ENCODE results near the gene ALKBH8. TPM values are rescaled to one million over a fixed set of nuclear protein-coding genes. Genes with fewer than 3 reads are reported as not detected.
A peak's percentile ranks its signal among the peaks of the same experiment; 100 is the strongest.

Gene ALKBH8
- total RNA-seq, 1 experiment from 2014 or later: 15.7 TPM

DNA sequence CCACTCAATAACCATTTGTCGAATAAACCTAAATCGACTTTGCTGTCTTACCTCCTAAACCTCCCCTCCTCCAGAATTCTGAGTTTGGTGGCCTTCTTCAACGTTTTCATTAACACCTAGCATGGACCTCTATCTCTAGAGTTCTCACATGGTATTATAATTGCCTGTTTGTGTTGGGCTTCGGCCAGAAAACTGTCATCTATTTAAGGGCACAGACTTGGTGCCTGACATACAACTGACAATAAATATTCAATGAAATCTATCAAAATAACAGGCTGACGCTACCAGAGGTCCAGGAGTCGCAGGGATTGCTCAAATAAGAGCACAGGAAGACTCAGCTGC, 687 bp downstream of the ALKBH8 start:
- H3K9me3 Mint-ChIP-seq (ENCODE audit: unreplicated experiment): no peaks in the 10 kb centered on the region
- DNase-seq: no peak
- BruUV-seq (replicated peaks): TSS peak; percentile 56
- Histone ChIP-seq H3K4me3 (ENCODE audit: low read depth, low read length) (peak overlapping the region; percentile 63), H3K27me3 (replicated peaks; ENCODE audit: control insufficient read depth, insufficient read depth, low read length) (no peaks in the 10 kb centered on the region), H3K36me3 (ENCODE audit: control insufficient read depth, insufficient read depth, low read length) (no peaks in the 10 kb centered on the region), H3K9me3 (no peaks in the 10 kb centered on the region), H3K4me1 (peaks cover 17% of the 10 kb centered on the region)
- ChIA-PET POLR2A (no interaction called here), CTCF (interaction anchor here (1.2 to 3.8 kb wide), 2 partner anchors 16 to 125 kb away, joined by 3 to 22 read pairs; no protein-coding TSS in a partner anchor)
- peak overlapping the region; percentile 96 for H3K4me3 Mint-ChIP-seq (ENCODE audit: unreplicated experiment)
- peak overlapping the region; percentile 94 for H3K27ac Mint-ChIP-seq (ENCODE audit: unreplicated experiment)
- intact Hi-C loops (cut with micrococcal nuclease; ENCODE audit: unreplicated experiment): loop anchor here (1.0 to 5.0 kb wide), 2 partner anchors 11 to 42 kb away; no protein-coding TSS in a partner anchor
- no peaks in the 10 kb centered on the region for H3K36me3 Mint-ChIP-seq (ENCODE audit: insufficient read depth, unreplicated experiment)
- TF ChIP-seq, protein P1, sequence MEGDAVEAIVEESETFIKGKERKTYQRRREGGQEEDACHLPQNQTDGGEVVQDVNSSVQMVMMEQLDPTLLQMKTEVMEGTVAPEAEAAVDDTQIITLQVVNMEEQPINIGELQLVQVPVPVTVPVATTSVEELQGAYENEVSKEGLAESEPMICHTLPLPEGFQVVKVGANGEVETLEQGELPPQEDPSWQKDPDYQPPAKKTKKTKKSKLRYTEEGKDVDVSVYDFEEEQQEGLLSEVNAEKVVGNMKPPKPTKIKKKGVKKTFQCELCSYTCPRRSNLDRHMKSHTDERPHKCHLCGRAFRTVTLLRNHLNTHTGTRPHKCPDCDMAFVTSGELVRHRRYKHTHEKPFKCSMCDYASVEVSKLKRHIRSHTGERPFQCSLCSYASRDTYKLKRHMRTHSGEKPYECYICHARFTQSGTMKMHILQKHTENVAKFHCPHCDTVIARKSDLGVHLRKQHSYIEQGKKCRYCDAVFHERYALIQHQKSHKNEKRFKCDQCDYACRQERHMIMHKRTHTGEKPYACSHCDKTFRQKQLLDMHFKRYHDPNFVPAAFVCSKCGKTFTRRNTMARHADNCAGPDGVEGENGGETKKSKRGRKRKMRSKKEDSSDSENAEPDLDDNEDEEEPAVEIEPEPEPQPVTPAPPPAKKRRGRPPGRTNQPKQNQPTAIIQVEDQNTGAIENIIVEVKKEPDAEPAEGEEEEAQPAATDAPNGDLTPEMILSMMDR (IDR thresholded peaks at IDR 0.05; ENCODE audit: insufficient read depth in 1 of 2, low read depth in 1 of 2, low read length in 1 of 2, severe bottlenecking in 1 of 2, unreplicated experiment in 1 of 2): no peak
- H3K27me3 Mint-ChIP-seq (ENCODE audit: insufficient read depth, unreplicated experiment): no peaks in the 10 kb centered on the region
- peaks cover 13% of the 10 kb centered on the region for H3K4me1 Mint-ChIP-seq (ENCODE audit: low read depth, unreplicated experiment)

DNA sequence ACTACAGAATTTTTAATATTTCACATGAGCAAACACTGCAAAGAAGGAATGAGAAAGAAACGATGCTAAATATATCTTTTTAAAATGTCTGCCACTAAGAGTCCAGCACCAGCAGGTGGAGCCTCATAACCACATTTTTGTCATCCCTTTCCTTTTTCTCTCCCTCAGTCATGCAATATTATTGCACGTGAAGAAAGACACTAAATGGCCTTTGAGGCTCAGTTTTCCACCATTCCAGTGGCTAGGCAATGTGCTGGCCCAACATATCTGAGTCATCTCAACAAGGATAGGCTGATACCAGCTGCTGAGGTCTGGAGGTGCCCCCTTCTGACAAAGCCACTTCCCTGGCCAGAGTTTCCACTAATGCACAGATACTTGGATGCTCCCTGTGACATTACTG, 1.8 kb downstream of the ALKBH8 start:
- intact Hi-C loops (cut with micrococcal nuclease; ENCODE audit: unreplicated experiment): loop anchor here (1.0 to 5.0 kb wide), 4 partner anchors 14 to 208 kb away; no protein-coding TSS in a partner anchor
- no peaks in the 10 kb centered on the region for H3K9me3 Mint-ChIP-seq (ENCODE audit: unreplicated experiment)
- peaks cover 13% of the 10 kb centered on the region for H3K4me1 Mint-ChIP-seq (ENCODE audit: low read depth, unreplicated experiment)
- TF ChIP-seq, protein P1 (IDR thresholded peaks at IDR 0.05; ENCODE audit: insufficient read depth in 1 of 2, low read depth in 1 of 2, low read length in 1 of 2, severe bottlenecking in 1 of 2, unreplicated experiment in 1 of 2): peak; percentile 74 to 93
- Histone ChIP-seq H3K4me3 (ENCODE audit: low read depth, low read length) (no peak overlapping the region), H3K9me3 (no peaks in the 10 kb centered on the region), H3K4me1 (peaks cover 17% of the 10 kb centered on the region), H3K27me3 (replicated peaks; ENCODE audit: control insufficient read depth, insufficient read depth, low read length) (no peaks in the 10 kb centered on the region), H3K36me3 (ENCODE audit: control insufficient read depth, insufficient read depth, low read length) (no peaks in the 10 kb centered on the region)
- no peak overlapping the region for H3K27ac Mint-ChIP-seq (ENCODE audit: unreplicated experiment)
- H3K4me3 Mint-ChIP-seq (ENCODE audit: unreplicated experiment): no peak overlapping the region
- DNase-seq: peak; percentile 47 to 58
- no TSS peak for BruUV-seq (replicated peaks)
- POLR2A ChIA-PET: no interaction called here
- CTCF ChIA-PET: interaction anchor here (1.0 to 3.8 kb wide), 5 partner anchors 14 to 207 kb away, joined by 3 to 22 read pairs (median 4); no protein-coding TSS in a partner anchor
- H3K36me3 Mint-ChIP-seq (ENCODE audit: insufficient read depth, unreplicated experiment): no peaks in the 10 kb centered on the region
- no peaks in the 10 kb centered on the region for H3K27me3 Mint-ChIP-seq (ENCODE audit: insufficient read depth, unreplicated experiment)

DNA sequence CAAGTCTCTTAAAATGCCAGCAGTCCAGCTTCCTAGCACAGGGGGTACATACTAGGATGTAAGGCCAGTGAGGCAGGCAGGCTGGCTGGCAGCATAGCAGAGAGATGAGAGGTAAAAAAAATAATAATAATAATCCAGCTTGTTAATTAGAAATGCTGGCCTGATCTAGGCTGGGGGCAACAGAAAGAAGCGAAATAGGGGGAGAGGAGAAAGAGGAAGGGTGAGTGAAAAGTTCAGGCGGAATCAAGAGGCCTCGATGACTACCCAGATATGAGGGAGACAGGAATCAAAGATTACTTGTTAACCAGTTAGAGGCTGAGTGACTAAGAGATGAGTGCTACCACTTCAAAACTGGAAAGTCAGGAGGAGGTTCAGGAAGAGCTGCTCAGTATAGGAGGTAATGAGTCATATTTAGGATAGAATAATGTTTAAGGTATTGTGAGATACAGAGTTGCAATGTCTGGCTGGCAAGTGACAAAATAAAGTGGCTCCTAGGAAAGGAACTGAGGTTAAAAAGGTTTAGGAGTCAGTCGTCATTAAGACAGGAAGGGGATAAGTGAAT, 2.8 kb downstream of the ALKBH8 start:
- Mint-ChIP-seq H3K9me3 (ENCODE audit: unreplicated experiment) (no peaks in the 10 kb centered on the region), H3K36me3 (ENCODE audit: insufficient read depth, unreplicated experiment) (no peaks in the 10 kb centered on the region), H3K27me3 (ENCODE audit: insufficient read depth, unreplicated experiment) (no peaks in the 10 kb centered on the region), H3K4me1 (ENCODE audit: low read depth, unreplicated experiment) (peaks cover 13% of the 10 kb centered on the region), H3K27ac (ENCODE audit: unreplicated experiment) (no peak overlapping the region), H3K4me3 (ENCODE audit: unreplicated experiment) (no peak overlapping the region)
- Histone ChIP-seq H3K9me3 (no peaks in the 10 kb centered on the region), H3K27me3 (replicated peaks; ENCODE audit: control insufficient read depth, insufficient read depth, low read length) (no peaks in the 10 kb centered on the region), H3K4me3 (ENCODE audit: low read depth, low read length) (no peak overlapping the region), H3K4me1 (peaks cover 17% of the 10 kb centered on the region), H3K36me3 (ENCODE audit: control insufficient read depth, insufficient read depth, low read length) (no peaks in the 10 kb centered on the region)
- ChIA-PET CTCF (interaction anchor here (0.6 to 3.8 kb wide), 7 partner anchors 13 to 446 kb away, joined by 3 to 22 read pairs (median 3); no protein-coding TSS in a partner anchor), POLR2A (no interaction called here)
- intact Hi-C loops (cut with micrococcal nuclease; ENCODE audit: unreplicated experiment): loop anchor here (1.0 to 5.0 kb wide), 4 partner anchors 13 to 209 kb away; no protein-coding TSS in a partner anchor
- no peak for DNase-seq
- no TSS peak for BruUV-seq (replicated peaks)
- TF ChIP-seq, protein P1 (IDR thresholded peaks at IDR 0.05; ENCODE audit: insufficient read depth in 1 of 2, low read depth in 1 of 2, low read length in 1 of 2, severe bottlenecking in 1 of 2, unreplicated experiment in 1 of 2): no peak

All from Caco-2 (cell line).